Liver (tissue), 9 donors: ENCODE measurements around the gene SLX4IP. TPM values are rescaled to one million over a fixed set of nuclear protein-coding genes. Genes with fewer than 3 reads are reported as not detected.

Source experiments
- DNase-seq: peaks from one replicate; pipeline ENCODE4 v3.0.0-alpha.2; 2017; ENCODE audit warnings: low spot score
- H3K27ac ChIP-seq, 2 donors: one replicate each; pipeline ENCODE4 v1.7.0; 2013; ENCODE audit warnings: inconsistent platforms in 2 of 2, low read length in 2 of 2, control low read depth in 1 of 2, low read depth in 1 of 2, mild to moderate bottlenecking in 1 of 2
- H3K27me3 ChIP-seq, 4 donors: one replicate each; pipeline versions ENCODE4 v1.6.1 to v1.7.0; 2013; ENCODE audit warnings: low read length in 3 of 4, inconsistent platforms in 1 of 4, mild to moderate bottlenecking in 1 of 4, moderate library complexity in 1 of 4; ENCODE audit not compliant: control insufficient read depth in 4 of 4, insufficient read depth in 4 of 4
- H3K36me3 ChIP-seq, 4 donors: one replicate each; pipeline versions ENCODE4 v1.6.1 to v1.7.0; 2013; ENCODE audit warnings: low read length in 3 of 4, mild to moderate bottlenecking in 3 of 4, low read depth in 1 of 4, moderate library complexity in 1 of 4; ENCODE audit not compliant: control insufficient read depth in 4 of 4, insufficient read depth in 3 of 4
- H3K4me1 ChIP-seq, 4 donors: one replicate each; pipeline versions ENCODE4 v1.6.1 to v1.7.0; 2013; ENCODE audit warnings: low read length in 3 of 4, mild to moderate bottlenecking in 3 of 4, moderate library complexity in 1 of 4; ENCODE audit not compliant: control insufficient read depth in 4 of 4, insufficient read depth in 4 of 4
- H3K4me3 ChIP-seq, 3 donors: one replicate each; pipeline versions ENCODE4 v1.6.1 to v1.7.0; 2013; ENCODE audit warnings: low read length in 3 of 3, control low read depth in 1 of 3, low read depth in 1 of 3, mild to moderate bottlenecking in 1 of 3
- H3K9ac ChIP-seq, 2 donors: one replicate each; pipeline ENCODE4 v1.7.0; 2013; ENCODE audit warnings: low read length in 2 of 2, mild to moderate bottlenecking in 2 of 2, moderate library complexity in 2 of 2, control low read depth in 1 of 2, low read depth in 1 of 2
- H3K9me3 ChIP-seq, 4 donors: one replicate each; pipeline versions ENCODE4 v1.6.1 to v1.7.0; 2013; ENCODE audit warnings: low read length in 3 of 4; ENCODE audit not compliant: control insufficient read depth in 4 of 4
- ATF3 ChIP-seq: IDR thresholded peaks from 2 replicates; pipeline ENCODE4 v1.6.1; 2016; ENCODE audit warnings: antibody characterized with exemption
- EGR1 ChIP-seq, 2 donors: IDR thresholded peaks; 2 replicates each; pipeline ENCODE4 v1.6.1; 2016 to 2018; ENCODE audit warnings: antibody characterized with exemption in 2 of 2, low read depth in 2 of 2
- FOXA1 ChIP-seq: IDR thresholded peaks from 2 replicates; pipeline ENCODE4 v1.6.1; 2016; ENCODE audit warnings: antibody characterized with exemption
- FOXA2 ChIP-seq: IDR thresholded peaks from 2 replicates; pipeline ENCODE4 v1.6.1; 2016; ENCODE audit warnings: antibody characterized with exemption
- GABPA ChIP-seq, 2 donors: IDR thresholded peaks in 1 of 2; conservative IDR thresholded peaks in 1 of 2; 2 replicates each; pipeline ENCODE4 v1.6.1; 2016; ENCODE audit warnings: antibody characterized with exemption in 2 of 2, mild to moderate bottlenecking in 1 of 2, moderate library complexity in 1 of 2
- HNF4A ChIP-seq, 2 donors: conservative IDR thresholded peaks; 2 replicates each; pipeline ENCODE4 v1.6.1; 2016; ENCODE audit warnings: antibody characterized with exemption in 2 of 2, mild to moderate bottlenecking in 2 of 2
- HNF4G ChIP-seq: IDR thresholded peaks from 2 replicates; pipeline ENCODE4 v1.6.1; 2016; ENCODE audit warnings: antibody characterized with exemption
- JUND ChIP-seq, 2 donors: IDR thresholded peaks; 2 replicates each; pipeline ENCODE4 v1.6.1; 2016; ENCODE audit warnings: antibody characterized with exemption in 2 of 2
- MAX ChIP-seq: IDR thresholded peaks from 2 replicates; pipeline ENCODE4 v1.6.1; 2016; ENCODE audit warnings: antibody characterized with exemption
- NR2F2 ChIP-seq: IDR thresholded peaks from 2 replicates; pipeline ENCODE4 v1.6.1; 2016; ENCODE audit warnings: antibody characterized with exemption
- RAD21 ChIP-seq, 2 donors: IDR thresholded peaks; 2 replicates each; pipeline ENCODE4 v1.6.1; 2016; ENCODE audit warnings: antibody characterized with exemption in 2 of 2, mild to moderate bottlenecking in 2 of 2
- RXRA ChIP-seq, 2 donors: IDR thresholded peaks; 2 replicates each; pipeline ENCODE4 v1.6.1; 2017 to 2018; ENCODE audit warnings: antibody characterized with exemption in 2 of 2, mild to moderate bottlenecking in 1 of 2
- SP1 ChIP-seq: IDR thresholded peaks from 2 replicates; pipeline ENCODE4 v1.6.1; 2018; ENCODE audit warnings: antibody characterized with exemption, mild to moderate bottlenecking
- TAF1 ChIP-seq: conservative IDR thresholded peaks from 2 replicates; pipeline ENCODE4 v1.6.1; 2016; ENCODE audit warnings: antibody characterized with exemption, mild to moderate bottlenecking
- YY1 ChIP-seq: IDR thresholded peaks from 2 replicates; pipeline ENCODE4 v1.6.1; 2016; ENCODE audit warnings: antibody characterized with exemption, mild to moderate bottlenecking
- ZBTB33 ChIP-seq: IDR thresholded peaks from 2 replicates; pipeline ENCODE4 v1.6.1; 2016; ENCODE audit warnings: antibody characterized with exemption
- WGBS: extraction: QIAGEN DNeasy Blood & Tissue Kit; methylation state at CpG from one replicate; pipeline ENCODE4 v1.1.7; 2013; 5-methylcytosine and 5-hydroxymethylcytosine counted together
- polyA plus RNA-seq, 2 donors: library from polyadenylated mRNA; stranded (reverse) in 1 of 2; unstranded in 1 of 2; fragments of 200-250 nt in 1 of 2; fragments of >200 nt in 1 of 2; fragmentation: Nextera tagmentation in 1 of 2; extraction: Ambion mirVana in 1 of 2; gene quantifications; one replicate each; pipeline versions ENCODE4 v1.2.1 to v1.2.3, GENCODE V29; 2013 to 2015
- total RNA-seq, 2 donors: library from RNA; depleted of rRNA; stranded (reverse); fragments of >200 nt; gene quantifications; one replicate each; pipeline ENCODE4 v1.2.3, GENCODE V29; 2014
- TF ChIP-seq, protein P1 (sequence below): IDR thresholded peaks from 2 replicates; pipeline ENCODE4 v1.6.1; 2016; ENCODE audit warnings: antibody characterized with exemption, mild to moderate bottlenecking
- TF ChIP-seq, protein P2 (sequence below): fragments of 150-350 bp; IDR thresholded peaks from 2 replicates; pipeline ENCODE4 v1.5.1; 2017; ENCODE audit warnings: improper control_type of control experiment, low read depth, low read length; ENCODE audit not compliant: missing input control
- donor health status: healthy.
- donor health status: healthy.
- donor health status: healthy.
- donor health status: healthy.
- donor health status: healthy.

The SLX4IP gene
- total and polyA plus RNA-seq, 4 donors: 1.1 to 3.4 (median 2.7) TPM

GRCh38 chr20:10640897-10641296, 205.8 kb downstream of the SLX4IP start (continued):
- TF ChIP-seq, protein P1, sequence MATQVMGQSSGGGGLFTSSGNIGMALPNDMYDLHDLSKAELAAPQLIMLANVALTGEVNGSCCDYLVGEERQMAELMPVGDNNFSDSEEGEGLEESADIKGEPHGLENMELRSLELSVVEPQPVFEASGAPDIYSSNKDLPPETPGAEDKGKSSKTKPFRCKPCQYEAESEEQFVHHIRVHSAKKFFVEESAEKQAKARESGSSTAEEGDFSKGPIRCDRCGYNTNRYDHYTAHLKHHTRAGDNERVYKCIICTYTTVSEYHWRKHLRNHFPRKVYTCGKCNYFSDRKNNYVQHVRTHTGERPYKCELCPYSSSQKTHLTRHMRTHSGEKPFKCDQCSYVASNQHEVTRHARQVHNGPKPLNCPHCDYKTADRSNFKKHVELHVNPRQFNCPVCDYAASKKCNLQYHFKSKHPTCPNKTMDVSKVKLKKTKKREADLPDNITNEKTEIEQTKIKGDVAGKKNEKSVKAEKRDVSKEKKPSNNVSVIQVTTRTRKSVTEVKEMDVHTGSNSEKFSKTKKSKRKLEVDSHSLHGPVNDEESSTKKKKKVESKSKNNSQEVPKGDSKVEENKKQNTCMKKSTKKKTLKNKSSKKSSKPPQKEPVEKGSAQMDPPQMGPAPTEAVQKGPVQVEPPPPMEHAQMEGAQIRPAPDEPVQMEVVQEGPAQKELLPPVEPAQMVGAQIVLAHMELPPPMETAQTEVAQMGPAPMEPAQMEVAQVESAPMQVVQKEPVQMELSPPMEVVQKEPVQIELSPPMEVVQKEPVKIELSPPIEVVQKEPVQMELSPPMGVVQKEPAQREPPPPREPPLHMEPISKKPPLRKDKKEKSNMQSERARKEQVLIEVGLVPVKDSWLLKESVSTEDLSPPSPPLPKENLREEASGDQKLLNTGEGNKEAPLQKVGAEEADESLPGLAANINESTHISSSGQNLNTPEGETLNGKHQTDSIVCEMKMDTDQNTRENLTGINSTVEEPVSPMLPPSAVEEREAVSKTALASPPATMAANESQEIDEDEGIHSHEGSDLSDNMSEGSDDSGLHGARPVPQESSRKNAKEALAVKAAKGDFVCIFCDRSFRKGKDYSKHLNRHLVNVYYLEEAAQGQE: no peak
- no peak for TF ChIP-seq HNF4A (conservative IDR thresholded peaks at IDR 0.05)
- no peak for TF ChIP-seq FOXA1

GRCh38 chr20:10641467-10641866, 206.4 kb downstream of the SLX4IP start:
- no peak overlapping the region for H3K9ac ChIP-seq
- TF ChIP-seq RXRA (IDR thresholded peaks at IDR 0.05) (no peak), HNF4A (conservative IDR thresholded peaks at IDR 0.05) (no peak)
- no peak overlapping the region for H3K4me3 ChIP-seq
- H3K27me3 ChIP-seq: no peaks in the 10 kb centered on the region
- H3K36me3 ChIP-seq: peaks cover 0 to 50% (median 14%) of the 10 kb centered on the region in 4 donors
- no peak overlapping the region for H3K27ac ChIP-seq
- no peaks in the 10 kb centered on the region for H3K4me1 ChIP-seq
- WGBS: 94% methylated on average over 12 of the region's 12 CpGs
- no peak for DNase-seq
- H3K9me3 ChIP-seq: no peaks in the 10 kb centered on the region

DNA sequence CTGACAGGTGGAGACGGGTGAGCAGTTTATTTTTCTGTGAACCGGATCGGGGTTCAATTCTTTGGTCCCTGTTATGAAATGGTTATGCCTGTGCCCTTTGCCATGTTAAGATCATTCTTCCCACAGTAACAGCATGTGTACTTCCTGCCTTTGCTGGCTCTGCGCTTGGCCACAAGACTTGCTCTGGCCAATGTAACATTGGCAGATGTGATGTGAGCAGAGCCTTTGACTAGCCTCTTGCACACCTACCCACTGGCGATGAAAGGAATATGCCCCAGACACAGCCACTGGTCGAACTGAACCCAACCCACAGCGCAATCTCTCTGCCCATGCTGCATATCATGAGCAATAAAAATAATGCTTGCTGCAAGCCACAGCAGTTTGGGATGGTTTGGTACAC, 206.8 kb downstream of the SLX4IP start:
- TF ChIP-seq NR2F2: no peak
- no peak for TF ChIP-seq YY1
- no peak for TF ChIP-seq RXRA (IDR thresholded peaks at IDR 0.05)
- TF ChIP-seq GABPA (IDR thresholded peaks at IDR 0.05 in 1 of 2, conservative IDR thresholded peaks at IDR 0.05 in 1 of 2): no peak
- no peak for TF ChIP-seq SP1
- TF ChIP-seq, protein P2, sequence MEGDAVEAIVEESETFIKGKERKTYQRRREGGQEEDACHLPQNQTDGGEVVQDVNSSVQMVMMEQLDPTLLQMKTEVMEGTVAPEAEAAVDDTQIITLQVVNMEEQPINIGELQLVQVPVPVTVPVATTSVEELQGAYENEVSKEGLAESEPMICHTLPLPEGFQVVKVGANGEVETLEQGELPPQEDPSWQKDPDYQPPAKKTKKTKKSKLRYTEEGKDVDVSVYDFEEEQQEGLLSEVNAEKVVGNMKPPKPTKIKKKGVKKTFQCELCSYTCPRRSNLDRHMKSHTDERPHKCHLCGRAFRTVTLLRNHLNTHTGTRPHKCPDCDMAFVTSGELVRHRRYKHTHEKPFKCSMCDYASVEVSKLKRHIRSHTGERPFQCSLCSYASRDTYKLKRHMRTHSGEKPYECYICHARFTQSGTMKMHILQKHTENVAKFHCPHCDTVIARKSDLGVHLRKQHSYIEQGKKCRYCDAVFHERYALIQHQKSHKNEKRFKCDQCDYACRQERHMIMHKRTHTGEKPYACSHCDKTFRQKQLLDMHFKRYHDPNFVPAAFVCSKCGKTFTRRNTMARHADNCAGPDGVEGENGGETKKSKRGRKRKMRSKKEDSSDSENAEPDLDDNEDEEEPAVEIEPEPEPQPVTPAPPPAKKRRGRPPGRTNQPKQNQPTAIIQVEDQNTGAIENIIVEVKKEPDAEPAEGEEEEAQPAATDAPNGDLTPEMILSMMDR: no peak
- TF ChIP-seq TAF1: no peak
- TF ChIP-seq RAD21 (IDR thresholded peaks at IDR 0.05): no peak
- no peak for TF ChIP-seq FOXA2
- no peak for TF ChIP-seq EGR1 (IDR thresholded peaks at IDR 0.05; ENCODE audit: low read depth in 2 of 2)
- no peak for TF ChIP-seq ATF3
- TF ChIP-seq HNF4G: no peak
- TF ChIP-seq ZBTB33: no peak
- TF ChIP-seq MAX: no peak
- no peak for TF ChIP-seq JUND (IDR thresholded peaks at IDR 0.05)
- no peak for TF ChIP-seq HNF4A (conservative IDR thresholded peaks at IDR 0.05)
- TF ChIP-seq FOXA1: no peak
- TF ChIP-seq, protein P1: no peak
- no peak for DNase-seq

More for the DNA sequence above, 206.8 kb downstream of the SLX4IP start:
- no peaks in the 10 kb centered on the region for H3K4me1 ChIP-seq
- H3K9ac ChIP-seq: no peak overlapping the region
- H3K36me3 ChIP-seq: peaks cover 0 to 50% (median 14%) of the 10 kb centered on the region in 4 donors
- 94% methylated on average over 7 of the region's 7 CpGs for WGBS
- no peaks in the 10 kb centered on the region for H3K9me3 ChIP-seq
- H3K4me3 ChIP-seq: no peak overlapping the region
- no peaks in the 10 kb centered on the region for H3K27me3 ChIP-seq
- no peak overlapping the region for H3K27ac ChIP-seq
